ENCODE data around the gene CHD5. TPM values are rescaled to one million over a fixed set of nuclear protein-coding genes. Genes with fewer than 3 reads are reported as not detected.

Gene CHD5
- polyA plus RNA-seq, 4 donors, result 0.28 to 1.8 (median 0.67) TPM; not detected in 1

GRCh38 chr1:6197746-6198427 lies 17.8 kb upstream of the CHD5 start:
- Histone ChIP-seq H3K4me3 (ENCODE audit: low read depth in 1 of 3, low read length in 3 of 3) (peak overlapping the region in 2 of 3 donors; percentile 91 to 98), H3K9me3 (ENCODE audit: control insufficient read depth in 2 of 2, insufficient read depth in 1 of 2, low read depth in 1 of 2, low read length in 1 of 2) (no peaks in the 10 kb centered on the region), H3K27ac (ENCODE audit: low read depth in 1 of 3, low read length in 2 of 3) (no peak overlapping the region), H3K27me3 (ENCODE audit: control insufficient read depth in 3 of 3, insufficient read depth in 3 of 3, low read length in 3 of 3) (no peaks in the 10 kb centered on the region), H3K4me1 (ENCODE audit: control insufficient read depth in 3 of 3, insufficient read depth in 2 of 3, low read depth in 1 of 3, low read length in 2 of 3) (peaks cover 2 to 9% (median 8%) of the 10 kb centered on the region in 3 donors), H3K36me3 (ENCODE audit: control insufficient read depth in 3 of 3, insufficient read depth in 2 of 3, low read depth in 1 of 3, low read length in 3 of 3) (peaks cover 6 to 36% (median 14%) of the 10 kb centered on the region in 3 donors)
- WGBS, 3 donors, result 33 to 52% (median 41%) methylated on average over 6 of the region's 6 CpGs
- FAIRE-seq, result no peak
- no peak for DNase-seq

- no peak overlapping the region for H3K27ac ChIP-seq (ENCODE audit: low read depth in 1 of 3, low read length in 2 of 3)
- DNase-seq, result no peak
- no peaks in the 10 kb centered on the region for H3K27me3 ChIP-seq (ENCODE audit: control insufficient read depth in 3 of 3, insufficient read depth in 3 of 3, low read length in 3 of 3)
- no peaks in the 10 kb centered on the region for H3K9me3 ChIP-seq (ENCODE audit: control insufficient read depth in 2 of 2, insufficient read depth in 1 of 2, low read depth in 1 of 2, low read length in 1 of 2)
- H3K4me3 ChIP-seq (ENCODE audit: low read depth in 1 of 3, low read length in 3 of 3), result no peak overlapping the region
- peaks cover 19 to 75% (median 32%) of the 10 kb centered on the region in 3 donors for H3K36me3 ChIP-seq (ENCODE audit: control insufficient read depth in 3 of 3, insufficient read depth in 2 of 3, low read depth in 1 of 3, low read length in 3 of 3)
- 93 to 100% (median 100%) methylated on average over 1 of the region's 1 CpG for WGBS, 3 donors
- no peaks in the 10 kb centered on the region for H3K4me1 ChIP-seq (ENCODE audit: control insufficient read depth in 3 of 3, insufficient read depth in 2 of 3, low read depth in 1 of 3, low read length in 2 of 3)
- no peak for FAIRE-seq
Measured at GRCh38 chr1:6191968-6192367, 11.8 kb upstream of the CHD5 start.

- Histone ChIP-seq H3K4me1 (ENCODE audit: control insufficient read depth in 3 of 3, insufficient read depth in 2 of 3, low read depth in 1 of 3, low read length in 2 of 3) (no peaks in the 10 kb centered on the region), H3K27me3 (ENCODE audit: control insufficient read depth in 3 of 3, insufficient read depth in 3 of 3, low read length in 3 of 3) (no peaks in the 10 kb centered on the region), H3K9me3 (ENCODE audit: control insufficient read depth in 2 of 2, insufficient read depth in 1 of 2, low read depth in 1 of 2, low read length in 1 of 2) (no peaks in the 10 kb centered on the region), H3K36me3 (ENCODE audit: control insufficient read depth in 3 of 3, insufficient read depth in 2 of 3, low read depth in 1 of 3, low read length in 3 of 3) (peaks cover 13 to 59% (median 25%) of the 10 kb centered on the region in 3 donors), H3K4me3 (ENCODE audit: low read depth in 1 of 3, low read length in 3 of 3) (no peak overlapping the region), H3K27ac (ENCODE audit: low read depth in 1 of 3, low read length in 2 of 3) (no peak overlapping the region)
- FAIRE-seq, result no peak
- no peak for DNase-seq
- 87 to 91% (median 88%) methylated on average over 8 of the region's 8 CpGs for WGBS, 3 donors
Measured at GRCh38 chr1:6188466-6188865, 8.3 kb upstream of the CHD5 start.

DNA sequence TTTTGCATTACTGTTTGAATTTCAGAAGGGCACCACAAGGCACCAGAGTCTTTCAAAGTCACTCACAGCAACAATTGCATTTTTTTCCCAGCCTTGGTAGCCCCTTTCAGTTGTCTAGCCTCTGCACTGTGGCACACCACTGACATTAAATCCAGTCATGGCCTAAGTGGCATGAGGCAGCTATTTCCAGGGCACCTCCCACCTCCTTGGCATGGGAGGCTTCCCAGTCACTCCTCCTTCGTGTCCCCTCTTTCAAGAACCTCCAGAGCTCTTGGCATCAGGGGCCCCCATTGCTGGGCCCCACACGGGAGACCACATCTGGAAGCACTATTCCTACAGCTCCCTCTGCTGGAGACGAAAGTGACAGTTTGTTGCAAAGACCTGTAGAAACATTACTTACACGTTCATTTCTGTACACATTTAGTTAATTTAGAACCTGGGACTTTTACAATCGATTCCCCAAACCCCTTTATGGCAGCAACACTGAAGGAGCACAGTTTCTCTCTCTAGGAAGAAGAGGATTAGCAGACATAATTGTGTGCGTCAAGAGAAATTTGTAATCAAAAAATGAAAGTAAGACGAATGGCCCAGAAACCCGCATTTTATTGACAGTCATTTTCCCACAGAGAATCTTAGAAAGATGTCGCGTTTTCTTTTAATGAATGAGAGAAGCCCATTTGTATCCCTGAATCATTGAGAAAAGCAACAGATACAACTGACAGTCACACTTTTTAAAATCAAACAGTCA lies 5.7 kb upstream of the CHD5 start:
- 66 to 75% (median 69%) methylated on average over 10 of the region's 10 CpGs for WGBS, 3 donors

GRCh38 chr1:6185151-6185550 lies 5.0 kb upstream of the CHD5 start:
- WGBS, 3 donors, result 70 to 89% (median 75%) methylated on average over 3 of the region's 3 CpGs
- no peaks in the 10 kb centered on the region for H3K9me3 ChIP-seq (ENCODE audit: control insufficient read depth in 2 of 2, insufficient read depth in 1 of 2, low read depth in 1 of 2, low read length in 1 of 2)
- H3K36me3 ChIP-seq (ENCODE audit: control insufficient read depth in 3 of 3, insufficient read depth in 2 of 3, low read depth in 1 of 3, low read length in 3 of 3), result peaks cover 0 to 34% (median 15%) of the 10 kb centered on the region in 3 donors
- no peak overlapping the region for H3K27ac ChIP-seq (ENCODE audit: low read depth in 1 of 3, low read length in 2 of 3)
- H3K4me3 ChIP-seq (ENCODE audit: low read depth in 1 of 3, low read length in 3 of 3), result no peak overlapping the region
- H3K4me1 ChIP-seq (ENCODE audit: control insufficient read depth in 3 of 3, insufficient read depth in 2 of 3, low read depth in 1 of 3, low read length in 2 of 3), result no peaks in the 10 kb centered on the region
- FAIRE-seq (no peak), DNase-seq (no peak)
- H3K27me3 ChIP-seq (ENCODE audit: control insufficient read depth in 3 of 3, insufficient read depth in 3 of 3, low read length in 3 of 3), result peaks cover 5 to 19% (median 9%) of the 10 kb centered on the region in 3 donors

More for the DNA sequence above, 5.7 kb upstream of the CHD5 start:
- H3K36me3 ChIP-seq (ENCODE audit: control insufficient read depth in 3 of 3, insufficient read depth in 2 of 3, low read depth in 1 of 3, low read length in 3 of 3), result peaks cover 0 to 40% (median 18%) of the 10 kb centered on the region in 3 donors
- no peaks in the 10 kb centered on the region for H3K9me3 ChIP-seq (ENCODE audit: control insufficient read depth in 2 of 2, insufficient read depth in 1 of 2, low read depth in 1 of 2, low read length in 1 of 2)
- FAIRE-seq (no peak), DNase-seq (peak in 1 of 2 donors; percentile 50)
- peaks cover 2 to 15% (median 5%) of the 10 kb centered on the region in 3 donors for H3K27me3 ChIP-seq (ENCODE audit: control insufficient read depth in 3 of 3, insufficient read depth in 3 of 3, low read length in 3 of 3)
- H3K4me3 ChIP-seq (ENCODE audit: low read depth in 1 of 3, low read length in 3 of 3), result no peak overlapping the region
- no peak overlapping the region for H3K27ac ChIP-seq (ENCODE audit: low read depth in 1 of 3, low read length in 2 of 3)
- H3K4me1 ChIP-seq (ENCODE audit: control insufficient read depth in 3 of 3, insufficient read depth in 2 of 3, low read depth in 1 of 3, low read length in 2 of 3), result no peaks in the 10 kb centered on the region

GRCh38 chr1:6184083-6184783 lies 4.1 kb upstream of the CHD5 start:
- H3K27me3 ChIP-seq (ENCODE audit: control insufficient read depth in 3 of 3, insufficient read depth in 3 of 3, low read length in 3 of 3), result peaks cover 5 to 20% (median 10%) of the 10 kb centered on the region in 3 donors
- 79 to 83% (median 83%) methylated on average over 13 of the region's 13 CpGs for WGBS, 3 donors
- no peak for FAIRE-seq

DNA sequence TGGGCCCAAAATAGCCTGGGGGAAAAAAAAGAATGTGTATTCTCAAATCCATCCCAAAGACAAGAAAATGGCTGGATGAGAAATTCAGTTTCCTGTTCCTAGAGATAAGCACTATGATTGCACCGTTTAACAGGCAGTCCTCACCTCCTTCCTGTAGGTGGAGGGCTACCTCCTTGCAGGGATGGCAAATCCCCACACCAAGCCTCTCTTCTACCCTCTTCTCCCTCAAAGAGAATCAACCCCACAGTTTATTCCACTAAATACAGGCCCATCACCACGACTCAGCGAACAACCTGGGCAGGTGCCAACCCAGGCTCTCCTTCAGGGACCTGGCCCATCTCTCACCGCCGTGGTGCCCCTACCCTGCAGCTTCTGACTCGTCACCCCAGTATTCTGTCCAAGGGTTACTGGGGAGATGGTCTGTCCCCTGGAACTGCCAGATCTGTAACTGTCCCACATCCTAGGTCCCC lies 3.4 kb upstream of the CHD5 start:
- Histone ChIP-seq H3K9me3 (ENCODE audit: control insufficient read depth in 2 of 2, insufficient read depth in 1 of 2, low read depth in 1 of 2, low read length in 1 of 2) (no peaks in the 10 kb centered on the region), H3K36me3 (ENCODE audit: control insufficient read depth in 3 of 3, insufficient read depth in 2 of 3, low read depth in 1 of 3, low read length in 3 of 3) (peaks cover 0 to 26% (median 7%) of the 10 kb centered on the region in 3 donors), H3K4me3 (ENCODE audit: low read depth in 1 of 3, low read length in 3 of 3) (no peak overlapping the region), H3K27me3 (ENCODE audit: control insufficient read depth in 3 of 3, insufficient read depth in 3 of 3, low read length in 3 of 3) (peaks cover 8 to 27% (median 15%) of the 10 kb centered on the region in 3 donors), H3K27ac (ENCODE audit: low read depth in 1 of 3, low read length in 2 of 3) (no peak overlapping the region), H3K4me1 (ENCODE audit: control insufficient read depth in 3 of 3, insufficient read depth in 2 of 3, low read depth in 1 of 3, low read length in 2 of 3) (no peaks in the 10 kb centered on the region)
- DNase-seq, result no peak
- 40 to 60% (median 52%) methylated on average over 6 of the region's 6 CpGs for WGBS, 3 donors
- no peak for FAIRE-seq

More at GRCh38 chr1:6184083-6184783, 4.1 kb upstream of the CHD5 start:
- Histone ChIP-seq H3K9me3 (ENCODE audit: control insufficient read depth in 2 of 2, insufficient read depth in 1 of 2, low read depth in 1 of 2, low read length in 1 of 2) (no peaks in the 10 kb centered on the region), H3K36me3 (ENCODE audit: control insufficient read depth in 3 of 3, insufficient read depth in 2 of 3, low read depth in 1 of 3, low read length in 3 of 3) (peaks cover 0 to 29% (median 9%) of the 10 kb centered on the region in 3 donors), H3K27ac (ENCODE audit: low read depth in 1 of 3, low read length in 2 of 3) (no peak overlapping the region), H3K4me1 (ENCODE audit: control insufficient read depth in 3 of 3, insufficient read depth in 2 of 3, low read depth in 1 of 3, low read length in 2 of 3) (no peaks in the 10 kb centered on the region), H3K4me3 (ENCODE audit: low read depth in 1 of 3, low read length in 3 of 3) (no peak overlapping the region)
- DNase-seq, result no peak

DNA sequence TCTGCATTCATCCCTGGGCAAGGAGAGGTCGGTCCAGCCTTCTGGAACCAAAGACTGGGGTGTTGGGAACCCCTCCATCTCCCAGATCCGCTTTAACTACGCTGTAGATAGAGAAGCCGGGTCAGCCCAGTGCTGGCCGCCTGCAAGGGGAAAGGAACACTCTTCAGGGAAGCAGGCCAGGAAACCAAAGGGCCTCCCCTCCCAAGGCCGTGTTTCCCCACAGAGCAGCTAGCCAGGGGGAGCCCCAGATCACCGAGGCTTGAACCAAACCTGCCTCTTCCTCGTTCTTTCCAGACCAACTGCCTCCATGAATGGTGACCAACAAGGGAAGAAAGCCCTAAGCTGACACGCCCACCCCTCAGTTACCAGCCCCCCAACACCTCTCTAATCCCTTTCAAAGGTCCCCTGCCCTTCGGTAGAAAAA lies 1.2 kb upstream of the CHD5 start:
- FAIRE-seq, result no peak
- no peak for DNase-seq
- Histone ChIP-seq H3K4me3 (ENCODE audit: low read depth in 1 of 3, low read length in 3 of 3) (no peak overlapping the region), H3K27ac (ENCODE audit: low read depth in 1 of 3, low read length in 2 of 3) (no peak overlapping the region), H3K36me3 (ENCODE audit: control insufficient read depth in 3 of 3, insufficient read depth in 2 of 3, low read depth in 1 of 3, low read length in 3 of 3) (peaks cover 0 to 10% (median 5%) of the 10 kb centered on the region in 3 donors), H3K4me1 (ENCODE audit: control insufficient read depth in 3 of 3, insufficient read depth in 2 of 3, low read depth in 1 of 3, low read length in 2 of 3) (no peaks in the 10 kb centered on the region), H3K27me3 (ENCODE audit: control insufficient read depth in 3 of 3, insufficient read depth in 3 of 3, low read length in 3 of 3) (peaks cover 20 to 49% (median 22%) of the 10 kb centered on the region in 3 donors), H3K9me3 (ENCODE audit: control insufficient read depth in 2 of 2, insufficient read depth in 1 of 2, low read depth in 1 of 2, low read length in 1 of 2) (no peaks in the 10 kb centered on the region)
- 11 to 12% (median 11%) methylated on average over 10 of the region's 10 CpGs for WGBS, 3 donors
